H9 (cell line): ENCODE measurements around the gene LRRC8E. TPM values are rescaled to one million over a fixed set of nuclear protein-coding genes. Genes with fewer than 3 reads are reported as not detected.

ENCODE experiments used
- DNase-seq: peaks from one replicate; pipeline ENCODE4 v3.0.0-alpha.2; 2017
- H2AFZ ChIP-seq: one replicate; pipeline ENCODE4 v1.6.1; 2013; ENCODE audit warnings: mild to moderate bottlenecking, low read length, control low read depth, moderate library complexity
- H2AK5ac ChIP-seq: 2 replicates; pipeline ENCODE4 v1.6.1; 2013; ENCODE audit warnings: low read length, control low read depth, mixed read lengths; ENCODE audit not compliant: insufficient read length
- H2BK120ac ChIP-seq: one replicate; pipeline ENCODE4 v1.6.1; 2013; ENCODE audit warnings: low read depth, mild to moderate bottlenecking, low read length, control low read depth, inconsistent platforms; ENCODE audit not compliant: poor library complexity, severe bottlenecking
- H2BK12ac ChIP-seq: 2 replicates; pipeline ENCODE4 v1.6.1; 2013; ENCODE audit warnings: low read length, control low read depth, mixed read lengths, low read depth; ENCODE audit not compliant: insufficient read length
- H2BK15ac ChIP-seq: 2 replicates; pipeline ENCODE4 v1.6.1; 2013; ENCODE audit warnings: low read depth, low read length, control low read depth
- H2BK20ac ChIP-seq: one replicate; pipeline ENCODE4 v1.6.1; 2013; ENCODE audit warnings: low read depth, mild to moderate bottlenecking, low read length, control low read depth, inconsistent platforms; ENCODE audit not compliant: poor library complexity, severe bottlenecking
- H2BK5ac ChIP-seq: 2 replicates; pipeline ENCODE4 v1.6.1; 2013; ENCODE audit warnings: low read length, control low read depth, mixed read lengths; ENCODE audit not compliant: insufficient read length
- H3K14ac ChIP-seq: 2 replicates; pipeline ENCODE4 v1.6.1; 2013; ENCODE audit warnings: low read length, control low read depth; ENCODE audit not compliant: insufficient read depth
- H3K18ac ChIP-seq: 2 replicates; pipeline ENCODE4 v1.6.1; 2013; ENCODE audit warnings: low read depth, mild to moderate bottlenecking, mixed read lengths, low read length, control low read depth; ENCODE audit not compliant: insufficient read length
- H3K23ac ChIP-seq: 2 replicates; pipeline ENCODE4 v1.6.1; 2013; ENCODE audit warnings: low read length, control low read depth, mixed read lengths, low read depth; ENCODE audit not compliant: insufficient read length
- H3K23me2 ChIP-seq: 2 replicates; pipeline ENCODE4 v1.6.1; 2013; ENCODE audit warnings: low read depth, mild to moderate bottlenecking, mixed read lengths, low read length, control low read depth; ENCODE audit not compliant: insufficient read length, poor library complexity, severe bottlenecking
- H3K27ac ChIP-seq: 2 replicates; pipeline ENCODE4 v1.5.1; 2013; ENCODE audit warnings: low read length, control low read depth, mixed read lengths, low read depth; ENCODE audit not compliant: insufficient read length
- H3K27me3 ChIP-seq: 2 replicates; pipeline ENCODE4 v1.6.1; 2013; ENCODE audit warnings: low read length, control low read depth, inconsistent platforms; ENCODE audit not compliant: insufficient read depth
- H3K4ac ChIP-seq: 2 replicates; pipeline ENCODE4 v1.6.1; 2013; ENCODE audit warnings: low read depth, mild to moderate bottlenecking, control low read depth, inconsistent platforms, low read length, moderate library complexity
- H3K4me1 ChIP-seq: 2 replicates; pipeline ENCODE4 v1.6.1; 2013; ENCODE audit warnings: low read length, control low read depth, inconsistent platforms; ENCODE audit not compliant: insufficient read depth
- H3K4me2 ChIP-seq: 2 replicates; pipeline ENCODE4 v1.6.1; 2013; ENCODE audit warnings: low read length, control low read depth, mixed read lengths; ENCODE audit not compliant: insufficient read length, insufficient read depth
- H3K56ac ChIP-seq: 2 replicates; pipeline ENCODE4 v1.6.1; 2013; ENCODE audit warnings: low read depth, mild to moderate bottlenecking, mixed read lengths, low read length, control low read depth; ENCODE audit not compliant: insufficient read length
- H3K79me1 ChIP-seq: 2 replicates; pipeline ENCODE4 v1.6.1; 2013; ENCODE audit warnings: low read depth, mild to moderate bottlenecking, moderate library complexity, low read length, control low read depth, inconsistent platforms; ENCODE audit not compliant: insufficient read depth, poor library complexity, severe bottlenecking
- H3K79me2 ChIP-seq: 2 replicates; pipeline ENCODE4 v1.6.1; 2013; ENCODE audit warnings: low read length, control low read depth, inconsistent platforms; ENCODE audit not compliant: insufficient read depth
- H3K9ac ChIP-seq: 2 replicates; pipeline ENCODE4 v1.6.1; 2013; ENCODE audit warnings: low read length, control low read depth, mixed read lengths; ENCODE audit not compliant: insufficient read length; ENCODE audit errors: extremely low read depth
- H3K9me3 ChIP-seq: one replicate; pipeline ENCODE4 v1.6.1; 2013; ENCODE audit warnings: low read depth, low read length, inconsistent platforms; ENCODE audit not compliant: control insufficient read depth
- H3T11ph ChIP-seq: one replicate; pipeline ENCODE4 v1.6.1; 2013; ENCODE audit warnings: mild to moderate bottlenecking, low read length, control low read depth, inconsistent platforms
- H4K20me1 ChIP-seq: one replicate; pipeline ENCODE4 v1.6.1; 2013; ENCODE audit not compliant: control insufficient read depth, insufficient read length, insufficient read depth
- H4K5ac ChIP-seq: 2 replicates; pipeline ENCODE4 v1.6.1; 2013; ENCODE audit warnings: low read depth, mild to moderate bottlenecking, mixed read lengths, low read length, control low read depth; ENCODE audit not compliant: insufficient read length
- H4K8ac ChIP-seq: replicated peaks from 2 replicates; pipeline ENCODE4 v1.6.1; 2013; ENCODE audit warnings: low read length, control low read depth, mixed read lengths, low read depth; ENCODE audit not compliant: insufficient read length
- H4K91ac ChIP-seq: 2 replicates; pipeline ENCODE4 v1.6.1; 2013; ENCODE audit warnings: low read depth, mild to moderate bottlenecking, moderate library complexity, mixed read lengths, low read length, control low read depth; ENCODE audit not compliant: insufficient read length
- H3K27ac Mint-ChIP-seq, 3 experiments: 2 replicates in 2 of 3; 3 replicates in 1 of 3; pipeline ENCODE4 v1.8.0; 2020 to 2021; ENCODE audit warnings: mixed read lengths in 3 of 3, mild to moderate bottlenecking in 1 of 3, moderate library complexity in 1 of 3
- H3K27me3 Mint-ChIP-seq: 2 replicates; pipeline ENCODE4 v1.8.0; 2021; ENCODE audit warnings: low read depth, mild to moderate bottlenecking, moderate library complexity, mixed read lengths
- H3K36me3 Mint-ChIP-seq, 3 experiments: 2 replicates in 2 of 3; 3 replicates in 1 of 3; pipeline ENCODE4 v1.8.0; 2020 to 2021; ENCODE audit warnings: low read depth in 3 of 3, mixed read lengths in 3 of 3; ENCODE audit not compliant: insufficient read depth in 1 of 3
- H3K4me1 Mint-ChIP-seq, 2 experiments: 2 replicates each; pipeline ENCODE4 v1.8.0; 2020; ENCODE audit warnings: mixed read lengths in 2 of 2
- H3K4me3 Mint-ChIP-seq, 2 experiments: 2 replicates in 1 of 2; 3 replicates in 1 of 2; pipeline ENCODE4 v1.8.0; 2020 to 2021; ENCODE audit warnings: mild to moderate bottlenecking in 2 of 2, mixed read lengths in 2 of 2, moderate library complexity in 1 of 2
- H3K9me3 Mint-ChIP-seq, 2 experiments: 2 replicates in 1 of 2; 3 replicates in 1 of 2; pipeline ENCODE4 v1.8.0; 2020; ENCODE audit warnings: mild to moderate bottlenecking in 2 of 2, mixed read lengths in 2 of 2, moderate library complexity in 1 of 2
- WGBS: extraction: QIAGEN DNeasy Blood & Tissue Kit; methylation state at CpG from one replicate; pipeline ENCODE4 v1.1.7; 2013; ENCODE audit warnings: missing lambda C conversion rate, low lambda C conversion rate, mixed read lengths; ENCODE audit not compliant: insufficient read length; ENCODE audit errors: extremely low coverage; 5-methylcytosine and 5-hydroxymethylcytosine counted together
- total RNA-seq: library from RNA; stranded (reverse); gene quantifications from 2 replicates; pipeline ENCODE4 v1.2.1, GENCODE V29; 2021
- TF ChIP-seq, protein P1 (sequence below): fragments of 200-600 bp; sonication (generic); conservative IDR thresholded peaks from 3 replicates; pipeline ENCODE4 v1.8.0; 2021; ENCODE audit warnings: antibody characterized with exemption, mild to moderate bottlenecking

The LRRC8E gene
- total RNA-seq, 1 experiment from 2014 or later = 4.8 TPM

DNA sequence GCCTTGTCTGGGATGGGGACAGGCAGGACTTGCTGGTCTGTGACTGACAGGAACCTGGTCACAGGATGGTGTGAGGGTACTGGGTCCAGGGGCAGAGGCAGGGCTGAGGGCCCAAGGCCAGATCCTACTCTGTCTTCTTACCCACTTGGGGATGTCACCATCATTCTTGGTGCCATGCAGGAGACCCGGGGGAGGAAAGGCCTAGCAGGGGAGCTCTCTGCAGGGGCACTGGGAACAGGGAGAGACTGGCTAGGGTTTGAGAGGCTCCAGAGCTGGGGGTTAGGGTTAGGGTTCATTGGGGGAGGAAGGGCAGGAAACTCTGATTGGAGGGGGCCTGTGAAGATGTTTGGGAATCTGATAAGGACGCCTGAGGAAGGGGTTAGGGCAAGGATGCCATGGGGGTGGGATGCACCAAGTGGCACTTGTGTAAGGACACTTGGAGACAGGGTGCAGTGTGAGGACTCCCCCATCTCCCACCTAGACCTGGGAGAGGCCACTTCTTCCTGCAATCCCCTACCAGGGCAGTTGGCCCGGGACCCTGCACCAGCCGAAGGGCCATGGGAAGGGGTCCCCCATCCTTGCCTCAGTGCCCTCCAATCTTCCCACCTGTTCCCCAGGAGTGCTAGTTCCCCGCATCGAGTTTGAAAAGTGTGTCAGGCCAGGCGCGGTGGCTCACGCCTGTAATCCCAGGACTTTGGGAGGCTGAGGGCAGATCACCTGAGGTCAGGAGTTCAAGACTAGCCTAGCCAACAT is 21.0 kb upstream of the LRRC8E start:
- Histone ChIP-seq H2AK5ac (no peak overlapping the region), H4K20me1 (peaks cover 5% of the 10 kb centered on the region), H2BK12ac (no peak overlapping the region), H3K79me1 (no peaks in the 10 kb centered on the region), H3K9me3 (no peaks in the 10 kb centered on the region), H4K8ac (no peak overlapping the region), H3K23ac (no peak overlapping the region), H3K14ac (no peak overlapping the region; the same call in 1 of the 2 replicates), H3K79me2 (no peaks in the 10 kb centered on the region), H3K18ac (no peak overlapping the region), H2BK20ac (no peak overlapping the region), H3K9ac (no peak overlapping the region), H3K4me1 (no peaks in the 10 kb centered on the region; the same call in 1 of the 2 replicates), H3K23me2 (peaks cover 21% of the 10 kb centered on the region), H3K4me2 (no peak overlapping the region), H4K91ac (no peak overlapping the region), H2BK120ac (no peak overlapping the region), H3K27ac (no peak overlapping the region), H3K27me3 (peaks cover 4% of the 10 kb centered on the region; the same call in 1 of the 2 replicates), H3K56ac (no peak overlapping the region), H2BK15ac (no peak overlapping the region), H2AFZ (no peak overlapping the region), H3K4ac (no peak overlapping the region), H2BK5ac (no peak overlapping the region), H4K5ac (no peak overlapping the region), H3T11ph (no peak overlapping the region)
- no peak overlapping the region for H3K27ac Mint-ChIP-seq
- TF ChIP-seq, protein P1, sequence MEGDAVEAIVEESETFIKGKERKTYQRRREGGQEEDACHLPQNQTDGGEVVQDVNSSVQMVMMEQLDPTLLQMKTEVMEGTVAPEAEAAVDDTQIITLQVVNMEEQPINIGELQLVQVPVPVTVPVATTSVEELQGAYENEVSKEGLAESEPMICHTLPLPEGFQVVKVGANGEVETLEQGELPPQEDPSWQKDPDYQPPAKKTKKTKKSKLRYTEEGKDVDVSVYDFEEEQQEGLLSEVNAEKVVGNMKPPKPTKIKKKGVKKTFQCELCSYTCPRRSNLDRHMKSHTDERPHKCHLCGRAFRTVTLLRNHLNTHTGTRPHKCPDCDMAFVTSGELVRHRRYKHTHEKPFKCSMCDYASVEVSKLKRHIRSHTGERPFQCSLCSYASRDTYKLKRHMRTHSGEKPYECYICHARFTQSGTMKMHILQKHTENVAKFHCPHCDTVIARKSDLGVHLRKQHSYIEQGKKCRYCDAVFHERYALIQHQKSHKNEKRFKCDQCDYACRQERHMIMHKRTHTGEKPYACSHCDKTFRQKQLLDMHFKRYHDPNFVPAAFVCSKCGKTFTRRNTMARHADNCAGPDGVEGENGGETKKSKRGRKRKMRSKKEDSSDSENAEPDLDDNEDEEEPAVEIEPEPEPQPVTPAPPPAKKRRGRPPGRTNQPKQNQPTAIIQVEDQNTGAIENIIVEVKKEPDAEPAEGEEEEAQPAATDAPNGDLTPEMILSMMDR = no peak
- peaks cover 45% of the 10 kb centered on the region for H3K27me3 Mint-ChIP-seq
- H3K9me3 Mint-ChIP-seq = no peaks in the 10 kb centered on the region
- no peak for DNase-seq
- peaks cover 18 to 40% of the 10 kb centered on the region in 2 experiments for H3K4me1 Mint-ChIP-seq
- H3K4me3 Mint-ChIP-seq = no peak overlapping the region; a peak in 1 of 5 replicates
- H3K36me3 Mint-ChIP-seq = peaks cover 0 to 6% (median 2%) of the 10 kb centered on the region in 3 experiments; a peak in 2 of 7 replicates
- no CpG with 5 or more reads among the region's 9 CpGs for WGBS
